Measurements from ENCODE around the gene MRFAP1. TPM values are rescaled to one million over a fixed set of nuclear protein-coding genes. Genes with fewer than 3 reads are reported as not detected.
"Not testable (repeated sequence)": the region's sequence is repeated elsewhere in the genome, so short reads cannot be mapped to it uniquely, and the experiment has no call there.

MRFAP1 gene
- total RNA-seq, 1 donor from 2014 or later = 98.2 TPM

DNA sequence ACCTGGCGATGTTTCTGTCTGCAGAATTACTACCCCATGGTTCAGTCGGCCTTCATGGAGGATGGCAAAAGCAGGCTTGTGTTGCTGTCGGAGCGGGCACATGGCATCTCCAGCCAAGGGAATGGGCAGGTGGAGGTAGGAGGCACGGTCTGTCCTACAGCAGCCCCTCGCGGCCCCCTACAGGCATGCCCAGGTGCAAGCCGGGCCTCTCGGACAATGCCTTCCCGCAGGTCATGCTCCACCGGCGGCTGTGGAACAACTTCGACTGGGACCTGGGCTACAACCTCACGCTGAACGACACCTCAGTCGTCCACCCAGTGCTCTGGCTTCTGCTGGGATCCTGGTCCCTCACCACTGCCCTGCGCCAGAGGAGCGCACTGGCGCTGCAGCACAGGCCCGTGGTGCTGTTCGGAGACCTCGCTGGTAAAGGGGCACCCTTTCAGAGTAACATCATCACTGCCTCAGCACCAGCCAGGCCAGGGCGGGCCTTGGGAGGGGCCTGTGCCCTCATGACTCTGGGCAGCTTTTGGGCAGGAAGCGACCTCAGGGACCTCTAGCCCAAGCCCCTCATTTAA lies 29.5 kb upstream of the MRFAP1 start:
- DNase-seq (ENCODE audit: low read depth in 2 of 2) = no peak

- DNase-seq (ENCODE audit: low read depth in 2 of 2) = no peak
Observed at GRCh38 chr4:6612961-6613675, 27.4 kb upstream of the MRFAP1 start.

DNA sequence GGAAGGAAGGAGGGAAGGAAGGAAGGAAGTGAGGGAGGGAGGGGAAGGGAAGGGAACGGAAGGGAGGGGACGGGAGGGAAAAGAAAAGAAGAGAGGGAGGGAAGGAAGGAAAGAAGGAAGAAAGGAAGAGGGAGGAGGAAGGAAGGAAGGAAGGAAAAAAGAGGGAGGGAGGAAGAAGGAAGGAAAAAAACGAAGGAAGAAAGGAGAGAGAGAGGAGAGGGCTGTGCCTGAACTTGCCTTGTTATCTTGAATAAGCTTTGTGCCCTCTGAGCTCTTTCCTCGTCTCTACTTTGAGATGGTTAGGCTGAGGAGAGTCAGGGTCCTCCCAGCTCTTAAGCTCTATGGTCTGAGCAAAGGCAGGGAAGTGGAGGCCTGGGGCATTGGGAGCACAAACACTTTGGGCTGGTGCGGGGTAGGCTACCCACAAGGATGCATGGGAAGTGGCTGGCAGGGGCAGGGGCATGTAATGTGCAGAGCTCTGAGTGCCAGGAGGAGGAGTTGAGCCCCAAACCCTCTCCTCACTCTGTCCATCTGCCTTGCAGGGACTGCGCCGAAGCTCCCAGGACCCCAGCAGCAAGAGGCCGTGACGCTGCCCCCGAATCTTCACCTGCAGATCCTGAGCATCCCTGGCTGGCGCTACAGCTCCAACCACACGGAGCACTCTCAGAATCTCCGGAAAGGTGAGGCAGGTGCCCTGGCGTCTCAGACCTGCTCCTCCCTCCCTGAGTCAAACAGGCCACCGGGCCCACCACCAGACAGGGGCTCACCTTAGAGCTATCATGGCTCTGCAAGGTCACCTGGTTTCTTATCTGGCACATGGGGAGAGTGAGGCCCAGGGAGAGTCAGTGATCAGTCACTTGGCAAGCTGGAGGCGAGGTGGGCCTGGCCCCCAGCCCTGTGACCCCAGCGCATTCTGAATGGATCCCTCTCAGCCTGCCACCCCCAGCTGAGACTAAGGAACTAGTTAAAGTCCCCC lies 26.5 kb upstream of the MRFAP1 start:
- DNase-seq (ENCODE audit: low read depth in 2 of 2) = no peak

GRCh38 chr4:6614701-6615230 lies 25.7 kb upstream of the MRFAP1 start:
- DNase-seq (ENCODE audit: low read depth in 2 of 2) = no peak

GRCh38 chr4:6616087-6616995 lies 24.1 kb upstream of the MRFAP1 start:
- DNase-seq (ENCODE audit: low read depth in 2 of 2) = no peak

- no peak for DNase-seq (ENCODE audit: low read depth in 2 of 2)
Observed at GRCh38 chr4:6617246-6617645, 23.2 kb upstream of the MRFAP1 start.

DNA sequence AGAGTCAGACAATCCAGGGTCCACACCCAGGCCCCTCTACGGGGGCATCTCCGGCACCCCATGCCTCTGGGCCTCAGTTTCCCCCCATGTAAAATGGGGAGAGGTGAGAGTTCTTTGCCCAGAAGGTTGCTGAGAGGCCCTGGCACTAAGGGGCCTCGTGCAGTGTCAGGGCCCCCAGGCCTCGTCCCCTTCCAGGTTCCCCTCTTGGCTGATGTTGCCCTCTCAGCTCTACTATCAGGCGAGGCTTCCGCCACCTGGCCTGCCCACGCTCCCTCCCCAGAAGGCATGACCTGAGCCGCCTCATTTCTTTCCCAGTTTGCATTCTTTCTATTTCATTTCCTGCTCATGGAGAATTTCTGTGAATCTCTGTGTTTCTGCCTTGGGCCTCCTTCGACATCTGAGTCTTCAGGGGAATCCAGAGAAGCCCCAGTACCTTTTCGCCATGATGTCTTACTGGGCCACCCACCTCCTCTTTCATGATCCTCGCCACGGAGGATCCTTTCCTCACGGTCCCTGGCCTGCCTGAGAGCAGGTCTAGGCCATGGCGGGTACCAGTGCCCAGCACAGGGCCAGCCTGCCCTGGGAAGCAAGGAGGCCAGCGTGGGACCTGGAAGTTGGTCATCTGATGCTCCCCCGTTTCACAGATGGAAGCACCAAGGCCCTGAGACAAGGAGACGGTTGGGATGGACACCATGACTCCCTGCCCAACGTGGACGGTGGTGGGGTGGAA lies 21.9 kb upstream of the MRFAP1 start:
- DNase-seq (ENCODE audit: low read depth in 2 of 2) = no peak

- no peak for DNase-seq (ENCODE audit: low read depth in 2 of 2)
Observed at GRCh38 chr4:6619116-6619465, 21.4 kb upstream of the MRFAP1 start.

GRCh38 chr4:6619466-6620255 lies 20.8 kb upstream of the MRFAP1 start:
- no peak for DNase-seq (ENCODE audit: low read depth in 2 of 2)

DNA sequence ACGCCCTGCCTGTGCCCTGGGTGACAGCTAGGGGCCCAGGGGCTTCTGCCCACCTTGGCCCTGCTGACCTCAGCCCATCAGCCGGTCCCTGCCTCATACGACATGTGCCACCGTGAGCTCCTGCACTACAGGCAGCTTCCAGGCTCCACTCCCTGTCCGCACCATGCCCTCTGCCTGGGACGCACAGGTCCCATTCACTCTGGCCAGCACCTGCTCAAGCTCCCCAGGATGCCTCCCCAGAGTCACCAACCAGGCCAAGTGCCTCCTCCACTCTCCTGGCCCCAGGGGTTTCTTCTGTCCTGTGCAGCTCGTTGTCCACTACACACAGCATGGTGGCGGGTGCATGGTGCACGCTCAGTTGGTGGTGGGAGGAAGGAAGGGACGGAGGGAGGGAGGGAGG lies 20.2 kb upstream of the MRFAP1 start:
- no peak for DNase-seq (ENCODE audit: low read depth in 2 of 2)

DNA sequence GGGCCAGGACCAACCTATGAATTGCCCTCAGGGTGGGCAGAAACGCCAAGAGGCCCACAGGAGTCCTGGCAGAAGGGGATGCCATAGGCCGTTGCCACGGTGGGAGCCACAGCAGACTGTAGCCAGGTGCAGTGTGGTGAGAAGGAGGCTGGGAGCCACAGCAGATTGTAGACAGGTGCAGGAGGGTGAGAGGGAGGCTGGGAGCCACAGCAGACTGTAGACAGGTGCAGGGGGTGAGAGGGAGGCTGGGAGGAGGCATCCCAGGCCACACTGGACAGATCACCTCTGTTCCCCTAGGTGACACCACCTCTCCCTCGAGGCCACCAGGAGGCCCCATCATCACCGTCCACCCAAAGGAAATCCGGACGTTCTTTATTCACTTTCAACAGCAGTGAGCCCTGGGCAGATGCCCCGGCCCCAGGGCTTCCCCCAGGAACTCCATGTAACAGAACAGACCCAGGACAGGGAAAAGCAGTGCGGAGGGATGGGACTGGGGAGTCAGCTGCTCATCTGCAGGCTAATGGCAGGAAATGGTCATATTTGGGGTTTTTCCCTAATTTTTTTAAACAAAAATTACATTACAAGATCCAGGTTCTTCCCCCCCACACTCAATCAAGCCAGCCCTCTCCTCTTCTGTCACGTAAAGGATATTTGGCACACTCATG lies 19.5 kb upstream of the MRFAP1 start:
- DNase-seq (ENCODE audit: low read depth in 2 of 2) = no peak

DNA sequence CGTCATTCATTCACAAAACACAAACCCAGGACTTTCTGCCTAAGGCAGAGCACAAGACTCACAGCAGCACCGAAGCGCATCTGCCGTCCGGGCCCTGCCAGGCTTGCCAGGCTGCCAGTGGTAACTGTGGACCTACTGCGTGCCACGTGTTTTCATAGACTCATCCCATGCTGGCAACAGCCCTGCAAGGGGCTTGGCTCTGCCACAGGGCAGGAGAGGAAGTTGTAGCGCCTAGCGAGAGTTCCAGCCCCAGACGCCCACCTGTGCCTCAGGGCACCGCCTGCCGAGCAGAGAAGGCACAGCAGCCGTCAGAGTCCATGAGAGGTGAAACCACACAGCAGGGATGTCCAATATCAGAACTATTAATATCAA lies 18.9 kb upstream of the MRFAP1 start:
- DNase-seq (ENCODE audit: low read depth in 2 of 2) = no peak

DNA sequence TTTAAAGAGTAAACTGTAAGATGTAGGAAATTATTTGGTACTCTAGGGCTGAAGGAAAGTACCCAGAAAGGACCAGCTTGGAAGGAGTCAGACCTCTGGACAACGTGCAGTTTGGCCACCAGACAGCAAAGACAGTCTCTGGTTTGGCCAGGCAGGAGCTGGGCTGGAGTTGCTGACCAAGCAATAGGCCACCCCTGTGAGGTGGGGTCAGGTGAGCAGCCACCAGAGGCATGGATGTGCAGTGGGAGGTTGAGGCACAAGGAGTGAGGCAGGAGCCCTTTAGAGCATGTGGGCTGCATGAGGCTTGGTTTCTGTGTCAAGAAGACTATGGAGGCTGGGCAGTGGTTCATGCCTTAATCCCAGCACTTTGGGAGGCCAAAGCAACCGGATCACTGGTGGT lies 17.7 kb upstream of the MRFAP1 start:
- no peak for DNase-seq (ENCODE audit: low read depth in 2 of 2)

DNA sequence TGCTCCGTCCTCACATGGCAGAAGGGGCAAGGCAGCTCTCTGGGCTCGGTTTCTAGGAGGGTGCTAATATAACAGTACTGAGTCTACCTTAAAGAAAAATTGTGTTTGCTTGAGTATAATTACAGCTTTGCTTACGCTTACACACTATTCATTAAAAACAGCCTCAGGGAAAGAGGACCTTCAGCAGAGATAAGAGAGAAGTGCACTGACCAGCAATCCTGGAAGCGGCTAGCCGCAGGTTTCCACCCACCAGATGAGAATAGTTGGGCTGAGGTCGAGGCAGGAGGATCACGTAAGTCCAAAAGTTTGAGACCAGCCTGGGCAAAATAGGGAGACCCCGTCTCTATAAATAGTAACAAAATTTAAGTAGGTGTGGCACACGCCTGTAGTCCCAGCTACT lies 15.2 kb upstream of the MRFAP1 start:
- DNase-seq (ENCODE audit: low read depth in 2 of 2) = no peak

GRCh38 chr4:6626066-6626465 lies 14.4 kb upstream of the MRFAP1 start:
- no peak for DNase-seq (ENCODE audit: low read depth in 2 of 2)

GRCh38 chr4:6627832-6628231 lies 12.7 kb upstream of the MRFAP1 start:
- DNase-seq (ENCODE audit: low read depth in 2 of 2) = no peak

DNA sequence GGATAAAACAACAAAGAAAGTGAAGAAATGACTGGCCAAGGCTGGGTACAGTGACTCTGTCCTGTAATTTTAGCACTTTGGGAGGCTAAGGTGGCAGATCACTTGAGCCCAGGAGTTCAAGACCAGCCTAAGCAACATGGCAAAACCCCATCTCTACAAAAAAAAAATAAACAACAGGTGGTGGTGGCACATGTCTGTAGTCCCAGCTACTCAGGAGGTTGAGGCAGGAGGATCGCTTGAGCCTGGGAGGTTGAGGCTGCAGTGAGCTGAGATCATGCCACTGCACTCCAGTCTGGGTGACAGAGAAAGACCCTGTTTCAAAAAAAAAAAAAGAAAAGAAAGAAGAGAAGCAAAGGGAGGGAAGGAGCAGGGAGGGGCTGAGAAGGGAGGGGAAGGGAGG lies 12.0 kb upstream of the MRFAP1 start:
- DNase-seq (ENCODE audit: low read depth in 2 of 2) = not testable (repeated sequence)

GRCh38 chr4:6632125-6632524 lies 8.4 kb upstream of the MRFAP1 start:
- DNase-seq (ENCODE audit: low read depth in 2 of 2) = no peak
